IMR-90 (cell line): ENCODE results near the gene LINC00305. TPM values are rescaled to one million over a fixed set of nuclear protein-coding genes. Genes with fewer than 3 reads are reported as not detected.

ENCODE experiments used
- ATAC-seq: fragments of 200-7000 bp; cut with Tn5 transposase; 2 replicates; pipeline ENCODE4 v1.9.1; 2020; ENCODE audit warnings: low read depth, mild to moderate bottlenecking, moderate library complexity
- BruUV-seq: library from RNA; stranded (reverse); fragments of 400-500 nt; replicated peaks from 2 replicates; lab custom pipeline; 2021; lab: Mats Ljungman, UMichigan
- CTCF ChIA-PET: fragments of 300-600 bp; formaldehyde crosslinking; extraction: SDS; loops from one replicate; lab custom pipeline; 2021; ENCODE audit warnings: antibody characterized with exemption; lab: Yijun Ruan, JAX
- POLR2A ChIA-PET: fragments of 300-600 bp; sonication (Branson Sonifier 250); formaldehyde crosslinking; loops from one replicate; lab custom pipeline; 2022; ENCODE audit warnings: antibody characterized with exemption; ENCODE audit not compliant: unreplicated experiment; lab: Charles Lee
- DNase-seq: peaks from one replicate; pipeline ENCODE4 v3.0.0; 2013
- H2AFZ ChIP-seq: replicated peaks from 2 replicates; pipeline ENCODE3; 2013; ENCODE audit warnings: low read length, mild to moderate bottlenecking; ENCODE audit not compliant: poor library complexity
- H2AK5ac ChIP-seq: 2 replicates; pipeline ENCODE4 v1.6.1; 2013; ENCODE audit warnings: low read depth, low read length, inconsistent platforms
- H2AK9ac ChIP-seq: replicated peaks from 2 replicates; pipeline ENCODE3; 2013; ENCODE audit warnings: mild to moderate bottlenecking, low read depth, low read length, moderate library complexity; ENCODE audit not compliant: poor library complexity
- H2BK120ac ChIP-seq: 2 replicates; pipeline ENCODE4 v1.6.1; 2013; ENCODE audit warnings: low read depth, low read length, inconsistent platforms
- H2BK15ac ChIP-seq: 3 replicates; pipeline ENCODE4 v1.6.1; 2013; ENCODE audit warnings: low read depth, low read length, inconsistent platforms
- H2BK20ac ChIP-seq: 2 replicates; pipeline ENCODE4 v1.6.1; 2013; ENCODE audit warnings: low read depth, mild to moderate bottlenecking, inconsistent platforms, low read length, moderate library complexity
- H2BK5ac ChIP-seq: 2 replicates; pipeline ENCODE4 v1.6.1; 2013; ENCODE audit warnings: mild to moderate bottlenecking, low read depth, low read length, inconsistent platforms; ENCODE audit not compliant: poor library complexity, severe bottlenecking
- H3K14ac ChIP-seq: replicated peaks from 2 replicates; pipeline ENCODE4 v1.6.1; 2013; ENCODE audit warnings: low read depth, low read length, inconsistent platforms
- H3K18ac ChIP-seq: 2 replicates; pipeline ENCODE4 v1.6.1; 2013; ENCODE audit warnings: low read depth, low read length, control low read depth
- H3K23ac ChIP-seq: 2 replicates; pipeline ENCODE4 v1.6.1; 2013; ENCODE audit warnings: low read depth, low read length, inconsistent platforms
- H3K27ac ChIP-seq: 2 replicates; pipeline ENCODE4 v1.5.1; 2013; ENCODE audit warnings: mild to moderate bottlenecking, control low read depth, low read length; ENCODE audit not compliant: insufficient read depth
- H3K27me3 ChIP-seq: 2 replicates; pipeline ENCODE4 v1.6.1; 2013; ENCODE audit warnings: low read length; ENCODE audit not compliant: control insufficient read depth, insufficient read depth
- H3K36me3 ChIP-seq: 2 replicates; pipeline ENCODE4 v1.6.1; 2013; ENCODE audit warnings: low read length, mixed read lengths; ENCODE audit not compliant: control insufficient read depth, insufficient read depth
- H3K4ac ChIP-seq: 2 replicates; pipeline ENCODE4 v1.6.1; 2013; ENCODE audit warnings: low read depth, low read length, inconsistent platforms
- H3K4me1 ChIP-seq: 2 replicates; pipeline ENCODE4 v1.6.1; 2013; ENCODE audit warnings: low read length, mixed read lengths; ENCODE audit not compliant: control insufficient read depth, insufficient read depth
- H3K4me2 ChIP-seq: 2 replicates; pipeline ENCODE4 v1.6.1; 2013; ENCODE audit warnings: low read depth, mild to moderate bottlenecking, control low read depth, low read length, moderate library complexity
- H3K4me3 ChIP-seq: 2 replicates; pipeline ENCODE4 v1.5.1; 2013; ENCODE audit warnings: low read depth, mild to moderate bottlenecking, control low read depth, low read length, moderate library complexity; ENCODE audit not compliant: insufficient read depth
- H3K56ac ChIP-seq: 2 replicates; pipeline ENCODE4 v1.6.1; 2013; ENCODE audit warnings: low read length, inconsistent platforms; ENCODE audit not compliant: insufficient read depth; ENCODE audit errors: extremely low read depth
- H3K79me1 ChIP-seq, 2 experiments: 2 replicates each; pipeline ENCODE4 v1.6.1; 2013; ENCODE audit warnings: low read length in 2 of 2, inconsistent platforms in 1 of 2, low read depth in 1 of 2
- H3K9ac ChIP-seq: 2 replicates; pipeline ENCODE4 v1.6.1; 2013; ENCODE audit warnings: low read depth, low read length, control low read depth
- H3K9me1 ChIP-seq: 2 replicates; pipeline ENCODE4 v1.6.1; 2013; ENCODE audit warnings: low read length, inconsistent platforms; ENCODE audit not compliant: insufficient read depth
- H3K9me3 ChIP-seq: 2 replicates; pipeline ENCODE4 v1.6.1; 2013; ENCODE audit warnings: low read length; ENCODE audit not compliant: control insufficient read depth, insufficient read depth
- H4K20me1 ChIP-seq: 2 replicates; pipeline ENCODE4 v1.6.1; 2013; ENCODE audit warnings: low read length, inconsistent platforms; ENCODE audit not compliant: insufficient read depth
- H4K5ac ChIP-seq: 2 replicates; pipeline ENCODE4 v1.6.1; 2013; ENCODE audit warnings: mild to moderate bottlenecking, low read depth, low read length, control low read depth
- H4K8ac ChIP-seq, 2 experiments: 2 replicates each; pipeline ENCODE4 v1.6.1; 2013; ENCODE audit warnings: low read depth in 2 of 2, low read length in 2 of 2, control low read depth in 1 of 2, inconsistent platforms in 1 of 2
- H4K91ac ChIP-seq: 2 replicates; pipeline ENCODE4 v1.6.1; 2013; ENCODE audit warnings: low read depth, low read length, inconsistent platforms; ENCODE audit not compliant: insufficient read depth
- BHLHE40 ChIP-seq: fragments of 150-350 bp; IDR thresholded peaks from 2 replicates; pipeline ENCODE4 v1.6.1; 2016; ENCODE audit warnings: mild to moderate bottlenecking, low read depth, low read length
- CHD1 ChIP-seq: IDR thresholded peaks from 2 replicates; pipeline ENCODE4 v1.6.1; 2012; ENCODE audit warnings: low read depth, low read length, improper control_type of control experiment
- MXI1 ChIP-seq: IDR thresholded peaks from 2 replicates; pipeline ENCODE4 v1.6.1; 2012; ENCODE audit warnings: low read depth, mild to moderate bottlenecking, low read length, moderate library complexity, borderline replicate concordance
- NFE2L2 ChIP-seq: fragments of 150-350 bp; IDR thresholded peaks from 2 replicates; pipeline ENCODE4 v1.6.1; 2016; ENCODE audit warnings: low read depth, mild to moderate bottlenecking, low read length
- POLR2A ChIP-seq: IDR thresholded peaks from 2 replicates; pipeline ENCODE4 v1.6.1; 2012; ENCODE audit warnings: mild to moderate bottlenecking, low read depth, low read length
- RAD21 ChIP-seq: IDR thresholded peaks from 2 replicates; pipeline ENCODE4 v1.6.1; 2012; ENCODE audit warnings: low read length, improper control_type of control experiment
- RCOR1 ChIP-seq: IDR thresholded peaks from 2 replicates; pipeline ENCODE4 v1.6.1; 2012; ENCODE audit warnings: mild to moderate bottlenecking, low read length, improper control_type of control experiment; ENCODE audit not compliant: insufficient replicate concordance
- RFX5 ChIP-seq: IDR thresholded peaks from 2 replicates; pipeline ENCODE4 v1.8.0; 2012; ENCODE audit warnings: low read depth, mild to moderate bottlenecking, low read length, moderate library complexity
- WGBS, 2 experiments: methylation state at CpG; one replicate each; pipeline versions ENCODE4 v1.1.5 to v1.1.7; 2013; ENCODE audit warnings: missing lambda C conversion rate in 2 of 2; ENCODE audit not compliant: insufficient read length in 1 of 2; ENCODE audit errors: extremely low coverage in 2 of 2; 5-methylcytosine and 5-hydroxymethylcytosine counted together
- dilution Hi-C: fragments of 300-500 bp; cut with HindIII; formaldehyde crosslinking; loops from one replicate; pipeline ENCODE4 v1.14.3; 2018; ENCODE audit warnings: low sequenced_read_pairs; ENCODE audit not compliant: unreplicated experiment
- in situ Hi-C: fragments of 300-500 bp; cut with MboI; formaldehyde crosslinking; loops from 3 replicates; pipeline ENCODE4 v1.14.3; 2019; ENCODE audit warnings: low sequenced_read_pairs, inconsistent platforms, mixed read lengths
- intact Hi-C: fragments of 100-400 bp; cut with micrococcal nuclease; formaldehyde crosslinking; loops from 2 replicates; pipeline ENCODE4 v1.10.0; 2022
- polyA plus RNA-seq, 3 experiments: library from polyadenylated mRNA; depleted of rRNA; stranded (reverse); fragments of >200 nt; gene quantifications; 2 replicates each; pipeline ENCODE4 v1.2.3, GENCODE V29; 2012; ENCODE audit warnings: low replicate concordance in 1 of 3
- total RNA-seq: library from RNA; depleted of rRNA; stranded (reverse); fragments of >200 nt; gene quantifications from 2 replicates; pipeline ENCODE4 v1.2.3, GENCODE V29; 2012

LINC00305 gene
- total and polyA plus RNA-seq, 2 of the 4 experiments (the other 2 are of a cell fraction) = not detected

- Histone ChIP-seq H3K27me3 (no peaks in the 10 kb centered on the region), H2AK5ac (no peak overlapping the region), H2AK9ac (no peak overlapping the region), H3K18ac (no peak overlapping the region), H2BK5ac (no peak overlapping the region), H3K4me3 (no peak overlapping the region), H3K36me3 (no peaks in the 10 kb centered on the region), H4K20me1 (no peaks in the 10 kb centered on the region), H2AFZ (no peak overlapping the region), H3K9me1 (no peaks in the 10 kb centered on the region), H4K8ac (no peak overlapping the region), H2BK20ac (no peak overlapping the region), H2BK120ac (no peak overlapping the region), H3K4me2 (no peak overlapping the region), H2BK15ac (no peak overlapping the region), H3K9ac (no peak overlapping the region), H3K4me1 (no peaks in the 10 kb centered on the region), H3K14ac (no peak overlapping the region), H3K27ac (no peak overlapping the region), H3K4ac (no peak overlapping the region), H3K56ac (no peak overlapping the region), H4K5ac (no peak overlapping the region), H3K79me1 (no peaks in the 10 kb centered on the region), H3K9me3 (peaks cover 17% of the 10 kb centered on the region), H4K91ac (no peak overlapping the region), H3K23ac (no peak overlapping the region)
- DNase-seq (no peak), ATAC-seq (no peak)
- dilution Hi-C loops = no loop called here
- WGBS, 2 experiments = no CpG with 5 or more reads among the region's 6 CpGs
- POLR2A ChIA-PET = no interaction called here
- intact Hi-C loops = no loop called here
- CTCF ChIA-PET = no interaction called here
- in situ Hi-C loops = loop anchor here (25.0 kb wide), 1 partner anchor 103 kb away; no protein-coding TSS in a partner anchor
- no TSS peak for BruUV-seq
- TF ChIP-seq RAD21 (no peak), POLR2A (no peak), BHLHE40 (no peak), RCOR1 (no peak), MXI1 (no peak), RFX5 (no peak), CHD1 (no peak), NFE2L2 (no peak)
These were observed 14.7 kb downstream of the LINC00305 start for GRCh38 chr18:64134044-64134747.
